ENCODE measurements around the gene TMEM60. TPM values are rescaled to one million over a fixed set of nuclear protein-coding genes. Genes with fewer than 3 reads are reported as not detected.

TMEM60 gene
- total and polyA plus RNA-seq, 2 of the 8 experiments (the other 6 are each of a cell fraction or from before 2014, with no cell fraction given), result 22.1 to 29.2 TPM

DNA sequence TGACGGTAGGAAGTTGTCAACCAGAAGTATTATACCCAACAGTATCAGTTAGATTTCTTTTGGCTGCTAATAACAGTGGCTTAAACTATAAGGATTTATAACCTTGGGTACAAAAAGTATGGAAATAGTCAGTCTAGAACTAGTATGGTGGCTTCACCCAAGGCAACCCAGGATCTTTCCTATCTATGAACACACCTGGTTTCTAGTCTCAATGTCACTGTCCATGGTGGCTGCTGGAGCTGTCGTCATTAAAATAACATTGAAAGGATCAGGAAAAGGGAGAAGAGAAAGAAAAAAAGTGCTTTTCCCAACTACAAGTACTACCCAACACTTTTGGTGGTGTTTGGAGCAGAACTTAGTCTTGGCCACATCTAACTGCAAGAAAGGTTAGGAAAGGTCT is 28.1 kb upstream of the TMEM60 start:
- Histone ChIP-seq H3K23ac (ENCODE audit: insufficient read length) (no peak overlapping the region), H3K27me3 (replicated peaks in 1 of 4; ENCODE audit: control insufficient read depth in 3 of 4, extremely low read depth in 1 of 4, insufficient read depth in 3 of 4, low read length in 3 of 4) (no peaks in the 10 kb centered on the region), H3K14ac (ENCODE audit: insufficient read length) (no peak overlapping the region), H2BK5ac (ENCODE audit: low read depth, low read length) (no peak overlapping the region), H2AK5ac (ENCODE audit: low read depth, low read length) (no peak overlapping the region), H3K9me3 (ENCODE audit: insufficient read depth in 2 of 2, low read depth in 1 of 2, low read length in 1 of 2) (peaks cover 4 to 6% of the 10 kb centered on the region in 2 experiments; a peak in 2 of 4 replicates), H3K79me2 (ENCODE audit: control insufficient read depth in 1 of 2, insufficient read depth in 2 of 2, low read length in 2 of 2) (peaks cover 0 to 2% of the 10 kb centered on the region in 2 experiments; a peak in 1 of 4 replicates), H3K36me3 (ENCODE audit: control insufficient read depth in 2 of 4, insufficient read depth in 4 of 4, low read length in 3 of 4) (no peaks in the 10 kb centered on the region), H2AFZ (ENCODE audit: low read length) (no peak overlapping the region), H4K91ac (replicated peaks; ENCODE audit: insufficient read length, low read length) (no peak overlapping the region), H2BK12ac (ENCODE audit: low read depth, low read length) (no peak overlapping the region), H3K18ac (ENCODE audit: extremely low read depth, low read length) (no peak overlapping the region), H3K9ac (replicated peaks in 1 of 4; ENCODE audit: extremely low read depth in 1 of 4, low read depth in 3 of 4, low read length in 3 of 4) (no peak overlapping the region), H3K56ac (replicated peaks; ENCODE audit: insufficient read length, low read depth, low read length) (no peak overlapping the region), H3K4me1 (replicated peaks in 1 of 4; ENCODE audit: control insufficient read depth in 3 of 4, insufficient read depth in 4 of 4, low read length in 3 of 4) (peaks cover 0 to 5% (median 2%) of the 10 kb centered on the region in 4 experiments; a peak in 1 of 7 replicates), H4K8ac (ENCODE audit: extremely low read depth, insufficient read depth, low read length) (no peak overlapping the region), H4K20me1 (replicated peaks in 1 of 2; ENCODE audit: control insufficient read depth in 1 of 2, insufficient read depth in 2 of 2, low read length in 2 of 2) (no peaks in the 10 kb centered on the region), H3K23me2 (ENCODE audit: low read depth, low read length) (no peaks in the 10 kb centered on the region), H2BK20ac (ENCODE audit: low read length) (no peak overlapping the region), H3K4me3 (ENCODE audit: extremely low read depth in 1 of 4, insufficient read depth in 2 of 4, low read depth in 3 of 4, low read length in 4 of 4) (no peak overlapping the region), H2BK15ac (ENCODE audit: low read length) (no peak overlapping the region), H4K5ac (ENCODE audit: insufficient read length, low read depth, low read length) (no peak overlapping the region), H3K27ac (ENCODE audit: low read depth, low read length) (no peak overlapping the region), H2BK120ac (replicated peaks; ENCODE audit: low read depth, low read length) (no peak overlapping the region), H3K79me1 (ENCODE audit: low read depth, low read length) (peaks cover 5% of the 10 kb centered on the region), H3K4ac (replicated peaks; ENCODE audit: insufficient read length, low read depth, low read length) (no peak overlapping the region), H3K4me2 (ENCODE audit: insufficient read depth in 1 of 2, low read depth in 2 of 2, low read length in 2 of 2) (no peak overlapping the region)
- FAIRE-seq, result no peak
- ChIA-PET CTCF (ENCODE audit: partially characterized antibody) (no interaction called here), POLR2A (ENCODE audit: partially characterized antibody) (no interaction called here)
- WGBS, 2 experiments (ENCODE audit: extremely low coverage in 1 of 2, insufficient coverage in 1 of 2, insufficient read length in 1 of 2, insufficient replicate concordance in 2 of 2, low coverage in 1 of 2, low lambda C conversion rate in 2 of 2, missing lambda C conversion rate in 1 of 2), result 90% methylated on average over 2 of the region's 2 CpGs; no CpG with 5 or more reads in 1 of the 2 experiments
- DNase-seq (ENCODE audit: low read depth in 1 of 2, low spot score in 2 of 2), result no peak
- TF ChIP-seq YY1 (IDR thresholded peaks at IDR 0.05; ENCODE audit: low read depth, low read length), result no peak
- TF ChIP-seq, protein P1, sequence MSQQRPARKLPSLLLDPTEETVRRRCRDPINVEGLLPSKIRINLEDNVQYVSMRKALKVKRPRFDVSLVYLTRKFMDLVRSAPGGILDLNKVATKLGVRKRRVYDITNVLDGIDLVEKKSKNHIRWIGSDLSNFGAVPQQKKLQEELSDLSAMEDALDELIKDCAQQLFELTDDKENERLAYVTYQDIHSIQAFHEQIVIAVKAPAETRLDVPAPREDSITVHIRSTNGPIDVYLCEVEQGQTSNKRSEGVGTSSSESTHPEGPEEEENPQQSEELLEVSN (IDR thresholded peaks at IDR 0.05), result no peak
- TF ChIP-seq, protein P2, sequence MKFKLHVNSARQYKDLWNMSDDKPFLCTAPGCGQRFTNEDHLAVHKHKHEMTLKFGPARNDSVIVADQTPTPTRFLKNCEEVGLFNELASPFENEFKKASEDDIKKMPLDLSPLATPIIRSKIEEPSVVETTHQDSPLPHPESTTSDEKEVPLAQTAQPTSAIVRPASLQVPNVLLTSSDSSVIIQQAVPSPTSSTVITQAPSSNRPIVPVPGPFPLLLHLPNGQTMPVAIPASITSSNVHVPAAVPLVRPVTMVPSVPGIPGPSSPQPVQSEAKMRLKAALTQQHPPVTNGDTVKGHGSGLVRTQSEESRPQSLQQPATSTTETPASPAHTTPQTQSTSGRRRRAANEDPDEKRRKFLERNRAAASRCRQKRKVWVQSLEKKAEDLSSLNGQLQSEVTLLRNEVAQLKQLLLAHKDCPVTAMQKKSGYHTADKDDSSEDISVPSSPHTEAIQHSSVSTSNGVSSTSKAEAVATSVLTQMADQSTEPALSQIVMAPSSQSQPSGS (IDR thresholded peaks at IDR 0.05; ENCODE audit: low read length), result no peak
- TF ChIP-seq, protein P3, sequence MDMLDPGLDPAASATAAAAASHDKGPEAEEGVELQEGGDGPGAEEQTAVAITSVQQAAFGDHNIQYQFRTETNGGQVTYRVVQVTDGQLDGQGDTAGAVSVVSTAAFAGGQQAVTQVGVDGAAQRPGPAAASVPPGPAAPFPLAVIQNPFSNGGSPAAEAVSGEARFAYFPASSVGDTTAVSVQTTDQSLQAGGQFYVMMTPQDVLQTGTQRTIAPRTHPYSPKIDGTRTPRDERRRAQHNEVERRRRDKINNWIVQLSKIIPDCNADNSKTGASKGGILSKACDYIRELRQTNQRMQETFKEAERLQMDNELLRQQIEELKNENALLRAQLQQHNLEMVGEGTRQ (IDR thresholded peaks at IDR 0.05; ENCODE audit: low read length), result no peak
- no peak for TF ChIP-seq POLR2A (IDR thresholded peaks at IDR 0.05; ENCODE audit: control extremely low read depth in 1 of 2, low read depth in 2 of 2, low read length in 2 of 2)
